ENCODE data around the gene SEMA5A. TPM values are rescaled to one million over a fixed set of nuclear protein-coding genes. Genes with fewer than 3 reads are reported as not detected.

The SEMA5A gene
- polyA plus RNA-seq, 3 donors: not detected

DNA sequence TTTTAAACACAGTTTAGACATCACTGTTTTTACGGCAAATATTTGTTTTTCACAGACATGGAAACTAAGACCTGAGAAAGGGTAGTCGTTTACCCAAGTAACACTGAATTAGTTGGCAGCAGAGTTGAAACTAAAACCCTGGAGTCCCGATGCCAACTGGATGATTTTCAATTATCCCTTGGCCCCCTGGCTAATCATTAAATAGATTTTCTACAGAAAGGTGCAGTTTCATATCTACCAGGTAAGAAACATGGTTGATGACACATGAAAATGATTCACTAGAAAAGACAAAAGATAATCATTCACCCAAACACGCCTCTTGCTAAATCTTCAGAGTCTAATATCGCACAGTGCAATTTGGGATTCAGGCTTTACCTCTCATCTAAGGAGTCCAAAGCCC lies 136.9 kb downstream of the SEMA5A start:
- no peak overlapping the region for H3K4me3 Mint-ChIP-seq
- no peak overlapping the region for H3K4me3 ChIP-seq (replicated peaks in 1 of 3; ENCODE audit: low read depth in 2 of 3, low read length in 3 of 3)

DNA sequence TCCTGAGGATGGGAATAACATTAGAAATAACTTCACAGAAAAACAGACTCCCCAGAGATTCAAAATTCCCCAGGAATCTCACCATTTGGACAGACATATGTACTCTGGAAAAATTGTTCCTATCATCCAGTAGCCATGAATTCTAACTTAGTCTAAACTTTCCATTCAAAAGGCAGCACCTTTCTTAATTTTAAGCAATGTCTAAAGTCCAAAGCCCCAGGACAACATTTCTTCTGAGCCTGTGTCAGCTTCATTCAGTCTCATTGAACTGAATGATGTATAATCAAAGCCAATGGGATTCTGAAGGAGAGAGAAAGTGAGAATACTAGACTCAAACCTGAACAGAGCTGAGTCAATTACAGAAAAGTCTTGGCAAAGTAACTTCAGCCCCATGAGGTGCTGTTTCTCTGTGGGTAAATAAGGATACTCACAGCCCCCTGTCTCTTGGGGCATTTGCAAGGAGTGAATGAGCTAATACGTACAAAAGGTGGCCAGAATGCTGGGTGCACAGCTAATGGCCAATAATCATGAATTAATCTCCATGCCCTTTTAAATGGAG lies 140.6 kb downstream of the SEMA5A start:
- DNase-seq: no peak

More for the DNA sequence above, 136.9 kb downstream of the SEMA5A start:
- no peaks in the 10 kb centered on the region for H3K9me3 ChIP-seq (replicated peaks in 1 of 2; ENCODE audit: control insufficient read depth in 1 of 2, insufficient read depth in 1 of 2, low read length in 2 of 2)
- 97% methylated on average over 3 of the region's 5 CpGs for WGBS (ENCODE audit: insufficient coverage)
- no peaks in the 10 kb centered on the region for H3K79me2 ChIP-seq (ENCODE audit: insufficient read depth, low read length)
- no peak overlapping the region for H3K27ac ChIP-seq (ENCODE audit: low read depth in 1 of 2, low read length in 2 of 2)
- Mint-ChIP-seq H3K36me3 (no peaks in the 10 kb centered on the region), H3K9me3 (peaks cover 0 to 4% (median 0%) of the 10 kb centered on the region in 7 donors), H3K27ac (no peak overlapping the region), H3K27me3 (ENCODE audit: low read depth in 3 of 3) (no peaks in the 10 kb centered on the region), H3K4me1 (no peaks in the 10 kb centered on the region)
- H3K36me3 ChIP-seq (replicated peaks in 1 of 2; ENCODE audit: control insufficient read depth in 1 of 2, insufficient read depth in 2 of 2, low read length in 2 of 2): no peaks in the 10 kb centered on the region
- no peaks in the 10 kb centered on the region for H3K4me1 ChIP-seq (ENCODE audit: control insufficient read depth in 1 of 2, insufficient read depth in 2 of 2, low read length in 2 of 2)
- H3K4me2 ChIP-seq (replicated peaks; ENCODE audit: extremely low read depth, low read length, poor library complexity, severe bottlenecking): no peak overlapping the region
- intact Hi-C loops (cut with micrococcal nuclease): no loop called here
- no peak overlapping the region for H2AFZ ChIP-seq (ENCODE audit: insufficient read depth, low read depth, low read length, poor library complexity, severe bottlenecking)
- no peaks in the 10 kb centered on the region for H4K20me1 ChIP-seq (ENCODE audit: insufficient read depth, low read length)
- TF ChIP-seq, protein P1, sequence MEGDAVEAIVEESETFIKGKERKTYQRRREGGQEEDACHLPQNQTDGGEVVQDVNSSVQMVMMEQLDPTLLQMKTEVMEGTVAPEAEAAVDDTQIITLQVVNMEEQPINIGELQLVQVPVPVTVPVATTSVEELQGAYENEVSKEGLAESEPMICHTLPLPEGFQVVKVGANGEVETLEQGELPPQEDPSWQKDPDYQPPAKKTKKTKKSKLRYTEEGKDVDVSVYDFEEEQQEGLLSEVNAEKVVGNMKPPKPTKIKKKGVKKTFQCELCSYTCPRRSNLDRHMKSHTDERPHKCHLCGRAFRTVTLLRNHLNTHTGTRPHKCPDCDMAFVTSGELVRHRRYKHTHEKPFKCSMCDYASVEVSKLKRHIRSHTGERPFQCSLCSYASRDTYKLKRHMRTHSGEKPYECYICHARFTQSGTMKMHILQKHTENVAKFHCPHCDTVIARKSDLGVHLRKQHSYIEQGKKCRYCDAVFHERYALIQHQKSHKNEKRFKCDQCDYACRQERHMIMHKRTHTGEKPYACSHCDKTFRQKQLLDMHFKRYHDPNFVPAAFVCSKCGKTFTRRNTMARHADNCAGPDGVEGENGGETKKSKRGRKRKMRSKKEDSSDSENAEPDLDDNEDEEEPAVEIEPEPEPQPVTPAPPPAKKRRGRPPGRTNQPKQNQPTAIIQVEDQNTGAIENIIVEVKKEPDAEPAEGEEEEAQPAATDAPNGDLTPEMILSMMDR (IDR thresholded peaks at IDR 0.05): no peak
- no peaks in the 10 kb centered on the region for H3K27me3 ChIP-seq (ENCODE audit: control insufficient read depth in 2 of 2, insufficient read depth in 2 of 2, low read length in 2 of 2)
- no peak for DNase-seq
- no peak overlapping the region for H3K9ac ChIP-seq (ENCODE audit: insufficient read depth, low read length, poor library complexity, severe bottlenecking)

More for the DNA sequence above, 140.6 kb downstream of the SEMA5A start:
- no peaks in the 10 kb centered on the region for H3K36me3 Mint-ChIP-seq
- Histone ChIP-seq H3K9me3 (replicated peaks in 1 of 2; ENCODE audit: control insufficient read depth in 1 of 2, insufficient read depth in 1 of 2, low read length in 2 of 2) (no peaks in the 10 kb centered on the region), H3K27me3 (ENCODE audit: control insufficient read depth in 2 of 2, insufficient read depth in 2 of 2, low read length in 2 of 2) (no peaks in the 10 kb centered on the region), H3K4me2 (replicated peaks; ENCODE audit: extremely low read depth, low read length, poor library complexity, severe bottlenecking) (no peak overlapping the region), H3K27ac (ENCODE audit: low read depth in 1 of 2, low read length in 2 of 2) (no peak overlapping the region), H2AFZ (ENCODE audit: insufficient read depth, low read depth, low read length, poor library complexity, severe bottlenecking) (no peak overlapping the region), H3K4me3 (replicated peaks in 1 of 3; ENCODE audit: low read depth in 2 of 3, low read length in 3 of 3) (no peak overlapping the region), H3K36me3 (replicated peaks in 1 of 2; ENCODE audit: control insufficient read depth in 1 of 2, insufficient read depth in 2 of 2, low read length in 2 of 2) (no peaks in the 10 kb centered on the region), H4K20me1 (ENCODE audit: insufficient read depth, low read length) (no peaks in the 10 kb centered on the region), H3K79me2 (ENCODE audit: insufficient read depth, low read length) (no peaks in the 10 kb centered on the region), H3K9ac (ENCODE audit: insufficient read depth, low read length, poor library complexity, severe bottlenecking) (no peak overlapping the region), H3K4me1 (ENCODE audit: control insufficient read depth in 1 of 2, insufficient read depth in 2 of 2, low read length in 2 of 2) (no peaks in the 10 kb centered on the region)
- peaks cover 0 to 1% (median 0%) of the 10 kb centered on the region in 3 donors for H3K27me3 Mint-ChIP-seq (ENCODE audit: low read depth in 3 of 3)
- peaks cover 8% of the 10 kb centered on the region for H3K4me1 Mint-ChIP-seq
- no peak overlapping the region for H3K4me3 Mint-ChIP-seq
- intact Hi-C loops (cut with micrococcal nuclease): no loop called here
- 80% methylated on average over 1 of the region's 1 CpG for WGBS (ENCODE audit: insufficient coverage)
- TF ChIP-seq, protein P1 (IDR thresholded peaks at IDR 0.05): no peak
- H3K27ac Mint-ChIP-seq: no peak overlapping the region
- H3K9me3 Mint-ChIP-seq: peaks cover 0 to 7% (median 0%) of the 10 kb centered on the region in 7 donors
